Activated CD4-positive, alpha-beta T cell treated with anti-CD3 and anti-CD28 coated beads, Interleukin-2, amount 50 U/mL, for 4 hours (primary cell): Measurements from ENCODE around the gene CAMKV.
A peak's percentile ranks its signal among the peaks of the same experiment; 100 is the strongest.
"Not testable (repeated sequence)": the region's sequence is repeated elsewhere in the genome, so short reads cannot be mapped to it uniquely, and the experiment has no call there.

ENCODE experiments used
- DNase-seq, 2 experiments: peaks; one replicate each; pipeline ENCODE4 v3.0.0-alpha.2; 2020

The CAMKV gene

GRCh38 chr3:49845694-49846093 is 24.0 kb downstream of the CAMKV start:
- no peak for DNase-seq

GRCh38 chr3:49844464-49845183 is 25.1 kb downstream of the CAMKV start:
- no peak for DNase-seq

- no peak for DNase-seq
Observed at GRCh38 chr3:49842843-49843517, 26.7 kb downstream of the CAMKV start.

GRCh38 chr3:49841806-49842205 is 27.9 kb downstream of the CAMKV start:
- DNase-seq: no peak

GRCh38 chr3:49841126-49841696 is 28.5 kb downstream of the CAMKV start:
- DNase-seq: no peak

GRCh38 chr3:49840388-49840787 is 29.3 kb downstream of the CAMKV start:
- no peak for DNase-seq

GRCh38 chr3:49839193-49839809 is 30.4 kb downstream of the CAMKV start:
- DNase-seq: peak; percentile 79 to 80

GRCh38 chr3:49831341-49831740 is 38.4 kb downstream of the CAMKV start:
- no peak for DNase-seq

GRCh38 chr3:49826016-49826415 is 43.7 kb downstream of the CAMKV start:
- DNase-seq: no peak

GRCh38 chr3:49823131-49823530 is 46.6 kb downstream of the CAMKV start:
- not testable (repeated sequence) for DNase-seq

GRCh38 chr3:49813497-49814174 is 56.1 kb downstream of the CAMKV start, which contains the start of gene UBA7:
Gene UBA7 (minus strand): TSS chr3:49813953. CDS start chr3:49813787, 166 bp downstream.
- DNase-seq: no peak

- no peak for DNase-seq
Observed at GRCh38 chr3:49812916-49813496, 56.7 kb downstream of the CAMKV start.
